ENCODE measurements around the gene UBLCP1.
A peak's percentile ranks its signal among the peaks of the same experiment; 100 is the strongest.

Gene UBLCP1

DNA sequence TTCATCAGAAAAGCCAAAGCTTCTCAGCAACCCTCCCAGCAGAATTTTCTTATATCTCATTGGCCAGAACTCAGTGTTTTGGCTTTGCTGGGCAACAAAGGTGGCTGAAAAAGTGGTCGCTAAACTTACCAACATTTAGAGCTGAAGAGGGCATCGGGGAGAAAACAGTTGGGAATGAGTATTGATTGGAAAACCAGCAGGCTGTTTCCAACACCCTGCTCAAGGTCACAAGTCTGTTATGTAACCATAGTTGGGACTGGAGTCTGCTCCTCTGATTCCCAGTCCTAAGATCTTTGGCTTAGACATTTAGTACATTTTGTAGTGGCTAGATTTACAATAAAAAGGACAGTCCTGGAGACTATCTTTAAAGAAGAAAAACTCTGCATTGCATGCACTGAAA, 50.1 kb downstream of the UBLCP1 start:
- no peak for DNase-seq (ENCODE audit: low read depth)

GRCh38 chr5:159316519-159317383, 53.7 kb downstream of the UBLCP1 start:
- no peak for DNase-seq (ENCODE audit: low read depth)

GRCh38 chr5:159317849-159318248, 54.8 kb downstream of the UBLCP1 start:
- no peak for DNase-seq (ENCODE audit: low read depth)

DNA sequence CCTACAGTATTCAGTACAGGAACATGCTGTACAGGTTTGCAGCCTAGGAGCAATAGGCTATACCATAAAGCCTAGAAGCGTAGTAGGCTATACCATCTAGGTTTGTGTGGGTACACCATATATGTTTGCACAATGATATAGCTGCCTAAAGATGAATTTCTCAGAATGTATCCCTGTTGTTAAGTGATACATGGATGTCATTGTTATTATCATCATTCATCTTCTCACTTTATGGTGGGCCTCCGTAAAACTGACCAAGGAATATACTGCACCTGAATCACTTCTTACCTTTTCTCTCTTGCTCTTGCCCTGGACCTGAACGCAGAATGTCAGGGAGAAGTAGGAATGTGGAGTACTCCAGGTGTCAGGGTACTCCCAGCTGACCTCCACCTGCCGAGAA, 55.4 kb downstream of the UBLCP1 start:
- no peak for DNase-seq (ENCODE audit: low read depth)

GRCh38 chr5:159319363-159319762, 56.3 kb downstream of the UBLCP1 start:
- no peak for DNase-seq (ENCODE audit: low read depth)

DNA sequence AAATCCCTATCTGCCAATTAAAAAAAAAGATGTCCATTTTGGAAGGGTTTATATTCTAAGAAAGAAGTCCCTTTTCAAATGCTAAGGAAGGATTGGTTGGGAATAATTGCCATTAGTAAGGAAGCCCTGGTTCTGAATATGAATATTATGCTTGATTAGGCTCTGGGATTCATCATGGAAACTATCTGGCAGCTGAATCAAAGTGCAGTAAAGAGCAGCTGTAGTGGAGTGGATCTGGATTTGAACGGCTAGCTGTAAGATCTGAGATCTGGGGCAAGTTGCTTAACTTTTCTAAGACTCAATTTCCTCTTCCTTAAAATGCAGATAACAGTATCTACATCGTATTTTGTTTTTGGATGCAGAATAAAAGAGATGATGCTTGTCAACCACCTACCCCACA, 56.7 kb downstream of the UBLCP1 start:
- DNase-seq (ENCODE audit: low read depth), result no peak

DNA sequence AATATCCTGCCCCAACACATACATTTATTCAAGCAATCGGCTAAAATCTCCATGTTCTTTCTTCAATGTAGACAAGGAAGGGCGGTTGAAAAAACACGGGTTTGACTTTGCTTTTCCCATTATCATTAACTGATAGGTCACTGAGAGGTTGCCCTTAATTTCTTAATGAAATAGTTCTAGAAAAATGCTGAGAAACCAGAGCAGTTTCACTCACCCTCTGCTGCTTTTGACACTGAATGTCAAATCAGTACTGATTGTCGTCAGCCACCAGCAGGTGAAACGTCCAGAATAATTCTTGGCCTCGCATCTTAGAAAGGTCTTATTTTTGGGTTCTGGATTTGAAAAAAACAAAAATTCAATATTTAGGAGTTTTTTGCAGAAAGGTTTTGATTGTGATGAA, 59.1 kb downstream of the UBLCP1 start:
- no peak for DNase-seq (ENCODE audit: low read depth)

- no peak for DNase-seq (ENCODE audit: low read depth)
Measured at GRCh38 chr5:159324102-159324755, 61.1 kb downstream of the UBLCP1 start.

DNA sequence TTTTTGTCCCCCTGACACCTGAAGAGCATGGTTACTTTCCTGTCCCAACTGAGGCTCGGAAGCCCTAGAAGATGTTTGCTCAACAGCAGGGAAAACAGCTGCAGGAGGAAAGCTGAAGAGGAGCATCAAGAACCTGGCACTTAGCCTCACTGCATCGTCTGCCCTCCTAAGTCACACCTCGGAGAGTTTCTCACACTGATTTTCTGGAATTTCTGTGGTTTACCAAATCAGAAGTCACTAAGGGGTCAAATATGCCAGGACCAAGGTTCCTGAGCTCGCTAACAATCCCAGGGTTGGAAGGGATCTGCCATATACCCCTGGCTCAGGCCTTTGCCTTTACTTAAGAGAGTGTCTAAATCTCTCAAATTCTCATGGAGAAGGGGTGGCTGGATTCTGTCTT, 61.9 kb downstream of the UBLCP1 start:
- DNase-seq (ENCODE audit: low read depth), result no peak

- no peak for DNase-seq (ENCODE audit: low read depth)
Measured at GRCh38 chr5:159330131-159330800, 67.2 kb downstream of the UBLCP1 start, which contains the start of gene IL12B. TSS of gene IL12B (minus strand) at chr5:159330487. CDS start at chr5:159326782, 3,705 bp downstream.

DNA sequence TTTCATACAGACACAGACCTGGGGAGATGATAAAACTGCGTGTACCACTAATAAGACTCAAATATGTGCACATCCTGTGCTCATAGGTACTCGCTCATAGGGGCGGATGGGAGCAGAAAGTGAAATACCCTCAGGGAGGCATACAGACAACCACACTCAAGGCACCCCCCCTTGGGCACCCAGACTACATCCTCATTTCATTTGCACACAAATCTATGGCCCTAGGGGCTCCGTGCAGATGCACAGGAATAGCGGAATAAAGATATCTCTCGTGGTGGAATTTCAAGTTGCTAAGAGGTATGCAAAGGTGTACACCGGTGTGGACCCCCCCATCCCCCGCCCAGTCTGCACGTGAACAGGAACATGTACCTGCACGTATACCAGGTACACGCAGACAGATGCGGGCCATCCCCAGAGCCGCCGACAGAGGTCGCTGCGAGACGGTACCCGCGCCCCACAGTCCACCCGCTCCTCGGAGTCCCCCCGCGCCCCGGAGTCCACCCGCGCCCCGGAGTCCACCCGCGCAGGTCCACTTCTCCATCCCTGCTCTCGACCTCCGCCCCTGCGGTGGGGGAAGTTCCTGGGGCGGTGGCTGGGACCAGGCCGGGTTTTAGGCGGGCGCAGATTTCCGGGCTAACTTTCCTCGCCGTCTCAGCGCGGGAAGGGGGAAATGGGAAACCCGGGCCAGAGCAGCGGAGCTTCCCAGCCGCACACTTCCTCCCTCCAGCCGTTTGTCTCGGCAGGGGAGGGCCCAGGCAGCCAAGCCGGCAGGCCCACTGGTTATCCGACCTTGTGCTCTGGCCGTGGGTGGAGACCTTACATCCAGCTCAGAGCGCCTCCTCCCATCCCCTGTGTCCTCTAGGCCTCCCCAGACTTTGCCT, 68.2 kb downstream of the UBLCP1 start:
- peak; percentile 69 for DNase-seq (ENCODE audit: low read depth)

DNA sequence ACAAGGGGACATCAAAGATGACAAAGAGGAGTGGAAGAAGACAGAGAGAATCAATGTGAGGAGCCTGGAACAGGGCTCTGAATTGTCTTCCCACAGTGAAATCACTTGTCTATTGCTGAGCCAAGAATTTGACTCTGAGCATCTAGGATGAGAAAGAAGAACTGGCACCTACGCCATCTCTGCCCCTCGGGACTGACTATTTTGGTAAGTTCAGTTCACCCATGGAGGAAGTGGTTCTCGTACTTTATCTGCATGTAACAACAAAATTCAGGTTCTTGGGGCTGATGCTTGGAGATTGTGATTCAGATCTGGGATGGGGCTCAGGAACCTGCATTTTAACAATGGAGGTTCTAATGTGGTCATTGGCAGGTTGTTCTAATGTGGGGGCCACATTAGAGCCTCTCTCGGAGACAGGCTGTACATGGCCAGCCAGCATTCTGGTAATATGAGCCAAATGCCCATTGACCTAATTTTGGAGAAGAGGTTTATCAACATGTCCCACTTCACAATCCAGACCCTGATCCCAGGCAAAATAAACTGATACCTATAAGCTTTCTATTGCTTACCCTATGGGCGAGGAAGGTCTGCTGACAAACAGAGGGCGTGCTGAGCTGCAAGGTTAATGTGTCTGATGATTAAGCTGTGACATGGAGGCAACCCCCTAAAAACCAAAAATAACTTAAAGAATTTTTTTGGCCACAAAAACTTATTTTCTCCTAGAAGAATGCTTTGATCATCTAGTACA, 69.9 kb downstream of the UBLCP1 start:
- no peak for DNase-seq (ENCODE audit: low read depth)

- DNase-seq (ENCODE audit: low read depth), result no peak
Measured at GRCh38 chr5:159333545-159333925, 70.4 kb downstream of the UBLCP1 start.
